Muscle layer of colon (tissue), 2 donors: ENCODE measurements around the gene PCBD1.

Experiments
- H3K27ac ChIP-seq: one replicate; pipeline ENCODE4 v1.7.0; 2013; ENCODE audit warnings: low read depth, mild to moderate bottlenecking, low read length, moderate library complexity
- H3K27me3 ChIP-seq, 2 donors: one replicate each; pipeline ENCODE4 v1.7.0; 2013; ENCODE audit warnings: low read length in 2 of 2, mild to moderate bottlenecking in 2 of 2; ENCODE audit not compliant: insufficient read depth in 2 of 2, control insufficient read depth in 1 of 2
- H3K36me3 ChIP-seq: one replicate; pipeline ENCODE4 v1.7.0; 2013; ENCODE audit warnings: mild to moderate bottlenecking, low read length; ENCODE audit not compliant: insufficient read depth
- H3K4me1 ChIP-seq: one replicate; pipeline ENCODE4 v1.7.0; 2013; ENCODE audit warnings: mild to moderate bottlenecking, low read length; ENCODE audit not compliant: insufficient read depth
- H3K4me3 ChIP-seq, 2 donors: one replicate each; pipeline ENCODE4 v1.7.0; 2013; ENCODE audit warnings: low read length in 2 of 2, low read depth in 1 of 2, mild to moderate bottlenecking in 1 of 2, moderate library complexity in 1 of 2
- H3K9ac ChIP-seq: one replicate; pipeline ENCODE4 v1.7.0; 2013; ENCODE audit warnings: low read length
- H3K9me3 ChIP-seq: one replicate; pipeline ENCODE4 v1.7.0; 2013; ENCODE audit warnings: mild to moderate bottlenecking, low read length
- donor health status: abdominal sarcoma.
- donor health status: Adenocarcinoma of cecum.

The PCBD1 gene

GRCh38 chr10:70837660-70838059 lies 50.7 kb downstream of the PCBD1 start:
- Histone ChIP-seq H3K27ac (no peak overlapping the region), H3K9ac (no peak overlapping the region), H3K4me3 (no peak overlapping the region), H3K9me3 (no peaks in the 10 kb centered on the region), H3K36me3 (no peaks in the 10 kb centered on the region), H3K4me1 (peaks cover 5% of the 10 kb centered on the region), H3K27me3 (no peaks in the 10 kb centered on the region)

- no peak overlapping the region for H3K4me3 ChIP-seq
- no peak overlapping the region for H3K9ac ChIP-seq
- no peaks in the 10 kb centered on the region for H3K27me3 ChIP-seq
- no peaks in the 10 kb centered on the region for H3K9me3 ChIP-seq
- H3K27ac ChIP-seq, result no peak overlapping the region
- H3K4me1 ChIP-seq, result peaks cover 5% of the 10 kb centered on the region
- H3K36me3 ChIP-seq, result no peaks in the 10 kb centered on the region
These were observed 52.0 kb downstream of the PCBD1 start for GRCh38 chr10:70836319-70836718.

- Histone ChIP-seq H3K27me3 (no peaks in the 10 kb centered on the region), H3K27ac (no peak overlapping the region), H3K9me3 (no peaks in the 10 kb centered on the region), H3K4me1 (peaks cover 5% of the 10 kb centered on the region), H3K36me3 (no peaks in the 10 kb centered on the region), H3K9ac (no peak overlapping the region), H3K4me3 (no peak overlapping the region)
These were observed 53.8 kb downstream of the PCBD1 start for GRCh38 chr10:70834441-70835151.

GRCh38 chr10:70834021-70834420 lies 54.3 kb downstream of the PCBD1 start:
- Histone ChIP-seq H3K9me3 (no peaks in the 10 kb centered on the region), H3K9ac (no peak overlapping the region), H3K27me3 (no peaks in the 10 kb centered on the region), H3K4me1 (peaks cover 5% of the 10 kb centered on the region), H3K27ac (no peak overlapping the region), H3K36me3 (no peaks in the 10 kb centered on the region), H3K4me3 (no peak overlapping the region)

- Histone ChIP-seq H3K27ac (no peak overlapping the region), H3K9me3 (no peaks in the 10 kb centered on the region), H3K9ac (no peak overlapping the region), H3K27me3 (no peaks in the 10 kb centered on the region), H3K4me3 (no peak overlapping the region), H3K36me3 (no peaks in the 10 kb centered on the region), H3K4me1 (peaks cover 5% of the 10 kb centered on the region)
These were observed 54.8 kb downstream of the PCBD1 start for GRCh38 chr10:70833601-70834000.
